Loucy (cell line): Measurements from ENCODE around the gene SCCPDH.

ENCODE experiments used
- H2AFZ ChIP-seq: fragments of 200-600 bp; sonication (generic); 2 replicates; pipeline ENCODE4 v1.6.0; 2016; ENCODE audit warnings: antibody characterized with exemption, mild to moderate bottlenecking, low read length, moderate library complexity
- H3F3A ChIP-seq: fragments of 200-600 bp; 2 replicates; pipeline ENCODE4 v1.6.0; 2016; ENCODE audit warnings: antibody characterized with exemption, low read depth, mild to moderate bottlenecking
- H3K27me3 ChIP-seq: fragments of 200-600 bp; sonication (generic); 2 replicates; pipeline ENCODE4 v1.6.1; 2014; ENCODE audit warnings: low read length, mild to moderate bottlenecking; ENCODE audit not compliant: insufficient read depth, poor library complexity, severe bottlenecking
- H3K36me3 ChIP-seq: fragments of 200-600 bp; sonication (generic); 2 replicates; pipeline ENCODE4 v1.6.1; 2016; ENCODE audit warnings: low read length; ENCODE audit not compliant: insufficient read depth
- H3K4me1 ChIP-seq: fragments of 200-600 bp; sonication (generic); 2 replicates; pipeline ENCODE4 v1.5.1; 2014; ENCODE audit warnings: low read length, mild to moderate bottlenecking; ENCODE audit not compliant: insufficient read depth, poor library complexity, severe bottlenecking
- H3K4me2 ChIP-seq: fragments of 200-600 bp; sonication (generic); 2 replicates; pipeline ENCODE4 v1.6.0; 2014; ENCODE audit warnings: antibody characterized with exemption, low read length, low read depth, mild to moderate bottlenecking; ENCODE audit not compliant: poor library complexity, severe bottlenecking
- H3K4me3 ChIP-seq: fragments of 200-600 bp; sonication (generic); 2 replicates; pipeline ENCODE4 v1.5.1; 2014; ENCODE audit warnings: low read length, mild to moderate bottlenecking, mixed read lengths; ENCODE audit not compliant: poor library complexity, severe bottlenecking
- H3K79me2 ChIP-seq: fragments of 200-600 bp; sonication (generic); 2 replicates; pipeline ENCODE4 v1.6.1; 2014; ENCODE audit warnings: low read length; ENCODE audit not compliant: insufficient read depth
- H3K9ac ChIP-seq: fragments of 200-600 bp; sonication (generic); 2 replicates; pipeline ENCODE4 v1.6.0; 2014; ENCODE audit warnings: mild to moderate bottlenecking, low read depth, low read length, moderate library complexity; ENCODE audit not compliant: poor library complexity, severe bottlenecking
- H3K9me2 ChIP-seq: fragments of 200-600 bp; sonication (generic); replicated peaks from 2 replicates; pipeline ENCODE4 v1.6.1; 2016; ENCODE audit warnings: low read depth, low read length, mixed read lengths
- H3K9me3 ChIP-seq: fragments of 200-600 bp; sonication (generic); 2 replicates; pipeline ENCODE4 v1.6.1; 2014; ENCODE audit warnings: mild to moderate bottlenecking, antibody characterized with exemption, low read length, low read depth; ENCODE audit not compliant: insufficient read depth
- H4K20me1 ChIP-seq: fragments of 200-600 bp; sonication (generic); 2 replicates; pipeline ENCODE4 v1.6.0; 2014; ENCODE audit warnings: antibody characterized with exemption, low read length, mild to moderate bottlenecking; ENCODE audit not compliant: insufficient read depth, poor library complexity, severe bottlenecking
- CTCF ChIP-seq: fragments of 200-600 bp; sonication (generic); conservative IDR thresholded peaks from 2 replicates; pipeline ENCODE4 v1.5.1; 2014; ENCODE audit warnings: mild to moderate bottlenecking, antibody characterized with exemption, low read length
- EZH2phosphoT487 ChIP-seq: fragments of 200-600 bp; IDR thresholded peaks from 2 replicates; pipeline ENCODE4 v1.6.1; 2018; ENCODE audit warnings: antibody characterized with exemption, mild to moderate bottlenecking, moderate library complexity, borderline replicate concordance

SCCPDH gene

GRCh38 chr1:246800356-246800755, 76.1 kb downstream of the SCCPDH start:
- Histone ChIP-seq H3K9me2 (no peaks in the 10 kb centered on the region), H4K20me1 (no peaks in the 10 kb centered on the region), H3K79me2 (no peaks in the 10 kb centered on the region), H3K9me3 (no peaks in the 10 kb centered on the region), H3F3A (no peaks in the 10 kb centered on the region), H2AFZ (no peak overlapping the region), H3K9ac (no peak overlapping the region), H3K4me2 (no peak overlapping the region), H3K27me3 (no peaks in the 10 kb centered on the region), H3K4me1 (no peaks in the 10 kb centered on the region), H3K4me3 (no peak overlapping the region), H3K36me3 (no peaks in the 10 kb centered on the region)
- TF ChIP-seq EZH2phosphoT487, result no peak
- no peak for TF ChIP-seq CTCF

- H3K79me2 ChIP-seq, result no peaks in the 10 kb centered on the region
- H3K9me3 ChIP-seq, result no peaks in the 10 kb centered on the region
- H3K27me3 ChIP-seq, result no peaks in the 10 kb centered on the region
- no peak overlapping the region for H3K4me3 ChIP-seq
- H3K36me3 ChIP-seq, result no peaks in the 10 kb centered on the region
- TF ChIP-seq EZH2phosphoT487, result no peak
- H2AFZ ChIP-seq, result no peak overlapping the region
- H4K20me1 ChIP-seq, result no peaks in the 10 kb centered on the region
- no peak overlapping the region for H3K9ac ChIP-seq
- no peaks in the 10 kb centered on the region for H3K4me1 ChIP-seq
- H3K4me2 ChIP-seq, result no peak overlapping the region
- H3F3A ChIP-seq, result no peaks in the 10 kb centered on the region
- H3K9me2 ChIP-seq, result no peaks in the 10 kb centered on the region
These were observed 76.5 kb downstream of the SCCPDH start for GRCh38 chr1:246800756-246801155.

GRCh38 chr1:246801241-246802020, 77.2 kb downstream of the SCCPDH start:
- Histone ChIP-seq H3K36me3 (no peaks in the 10 kb centered on the region), H3K4me1 (no peaks in the 10 kb centered on the region), H3K27me3 (no peaks in the 10 kb centered on the region), H3K9me3 (no peaks in the 10 kb centered on the region), H3K4me3 (no peak overlapping the region), H3K4me2 (no peak overlapping the region), H3F3A (no peaks in the 10 kb centered on the region), H2AFZ (no peak overlapping the region), H3K79me2 (no peaks in the 10 kb centered on the region), H3K9ac (no peak overlapping the region), H4K20me1 (no peaks in the 10 kb centered on the region), H3K9me2 (no peaks in the 10 kb centered on the region)
- no peak for TF ChIP-seq EZH2phosphoT487
- TF ChIP-seq CTCF, result no peak

- Histone ChIP-seq H3K4me2 (no peak overlapping the region), H3K36me3 (no peaks in the 10 kb centered on the region)
These were observed 79.2 kb downstream of the SCCPDH start for GRCh38 chr1:246803373-246803772.

More at GRCh38 chr1:246803373-246803772, 79.2 kb downstream of the SCCPDH start:
- no peaks in the 10 kb centered on the region for H3K79me2 ChIP-seq
- no peaks in the 10 kb centered on the region for H3K9me2 ChIP-seq
- no peak overlapping the region for H3K9ac ChIP-seq
- no peaks in the 10 kb centered on the region for H3K9me3 ChIP-seq
- no peaks in the 10 kb centered on the region for H3F3A ChIP-seq
- TF ChIP-seq EZH2phosphoT487 (no peak), CTCF (no peak)
- H3K4me3 ChIP-seq, result no peak overlapping the region
- no peaks in the 10 kb centered on the region for H3K4me1 ChIP-seq
- H4K20me1 ChIP-seq, result no peaks in the 10 kb centered on the region
- no peaks in the 10 kb centered on the region for H3K27me3 ChIP-seq
- no peak overlapping the region for H2AFZ ChIP-seq
